ENCODE results near the gene RBMS1. TPM values are rescaled to one million over a fixed set of nuclear protein-coding genes. Genes with fewer than 3 reads are reported as not detected.

The RBMS1 gene
- total RNA-seq, 1 experiment from 2014 or later, result 77.5 TPM

- Histone ChIP-seq H3K4me2 (ENCODE audit: insufficient read depth, insufficient read length, low read length) (no peak overlapping the region), H3K14ac (ENCODE audit: insufficient read depth, low read length) (no peak overlapping the region), H3K27me3 (ENCODE audit: insufficient read depth, low read length) (no peaks in the 10 kb centered on the region), H4K91ac (ENCODE audit: insufficient read length, low read depth, low read length) (no peak overlapping the region), H2BK120ac (ENCODE audit: low read depth, low read length, poor library complexity, severe bottlenecking) (no peak overlapping the region), H2BK5ac (ENCODE audit: insufficient read length, low read length) (no peak overlapping the region), H3K9ac (ENCODE audit: extremely low read depth, insufficient read length, low read length) (no peak overlapping the region), H3K9me3 (ENCODE audit: control insufficient read depth, low read depth, low read length) (no peaks in the 10 kb centered on the region), H3K27ac (ENCODE audit: insufficient read length, low read depth, low read length) (no peak overlapping the region), H3K4ac (ENCODE audit: low read depth, low read length) (no peak overlapping the region), H3K79me2 (ENCODE audit: insufficient read depth, low read length) (peaks cover 5% of the 10 kb centered on the region; the same call in 1 of the 2 replicates), H2BK15ac (ENCODE audit: low read depth, low read length) (no peak overlapping the region), H2BK20ac (ENCODE audit: low read depth, low read length, poor library complexity, severe bottlenecking) (no peak overlapping the region), H4K8ac (replicated peaks; ENCODE audit: insufficient read length, low read depth, low read length) (no peak overlapping the region), H3K23me2 (ENCODE audit: insufficient read length, low read depth, low read length, poor library complexity, severe bottlenecking) (no peaks in the 10 kb centered on the region), H2BK12ac (ENCODE audit: insufficient read length, low read depth, low read length) (no peak overlapping the region), H4K20me1 (ENCODE audit: control insufficient read depth, insufficient read depth, insufficient read length) (no peaks in the 10 kb centered on the region), H2AK5ac (ENCODE audit: insufficient read length, low read length) (no peak overlapping the region), H3T11ph (ENCODE audit: low read length) (no peak overlapping the region), H3K23ac (ENCODE audit: insufficient read length, low read depth, low read length) (no peak overlapping the region), H3K18ac (ENCODE audit: insufficient read length, low read depth, low read length) (no peak overlapping the region), H3K79me1 (ENCODE audit: insufficient read depth, low read depth, low read length, poor library complexity, severe bottlenecking) (peaks cover 4% of the 10 kb centered on the region), H3K56ac (ENCODE audit: insufficient read length, low read depth, low read length) (no peak overlapping the region), H3K4me1 (ENCODE audit: insufficient read depth, low read length) (peaks cover 2% of the 10 kb centered on the region; the same call in 1 of the 2 replicates), H2AFZ (ENCODE audit: low read length) (no peak overlapping the region), H4K5ac (ENCODE audit: insufficient read length, low read depth, low read length) (no peak overlapping the region)
- DNase-seq, result no peak
- WGBS (ENCODE audit: extremely low coverage, insufficient read length, low lambda C conversion rate), result no CpG with 5 or more reads among the region's 3 CpGs
- H3K4me1 Mint-ChIP-seq, result peaks cover 37% of the 10 kb centered on the region in 2 experiments
- no peaks in the 10 kb centered on the region for H3K36me3 Mint-ChIP-seq (ENCODE audit: insufficient read depth in 1 of 3, low read depth in 3 of 3)
- no peak overlapping the region for H3K4me3 Mint-ChIP-seq
- no peak for TF ChIP-seq CTCF (conservative IDR thresholded peaks at IDR 0.05)
- H3K9me3 Mint-ChIP-seq, result no peaks in the 10 kb centered on the region
- no peaks in the 10 kb centered on the region for H3K27me3 Mint-ChIP-seq (ENCODE audit: low read depth)
- H3K27ac Mint-ChIP-seq, result no peak overlapping the region
Measured at GRCh38 chr2:160471950-160472349, 21.7 kb downstream of the RBMS1 start.

All from H9 (cell line).